MCF 10A (cell line): ENCODE results near the gene S100P. TPM values are rescaled to one million over a fixed set of nuclear protein-coding genes. Genes with fewer than 3 reads are reported as not detected.

ENCODE experiments used
- BruUV-seq: library from RNA; stranded (reverse); fragments of 400-500 nt; replicated peaks from 2 replicates; lab custom pipeline; 2021; lab: Mats Ljungman, UMichigan
- CTCF ChIA-PET: fragments of 300-600 bp; sonication (Branson Sonifier 250); formaldehyde crosslinking; extraction: SDS; loops from one replicate; lab custom pipeline; 2021; ENCODE audit warnings: antibody characterized with exemption, inconsistent platforms; lab: Yijun Ruan, JAX
- POLR2A ChIA-PET: fragments of 300-600, 350-650 bp; sonication (Branson Sonifier 250); formaldehyde crosslinking; extraction: SDS; loops from one replicate; lab custom pipeline; 2020; ENCODE audit warnings: antibody characterized with exemption, inconsistent platforms; lab: Yijun Ruan, JAX
- DNase-seq: peaks from one replicate; pipeline ENCODE4 v3.0.0-alpha.2; 2018; ENCODE audit not compliant: unreplicated experiment
- H3K27ac Mint-ChIP-seq: one replicate; pipeline ENCODE4 v1.8.0; 2022; ENCODE audit warnings: mild to moderate bottlenecking, low read depth, mixed read lengths; ENCODE audit not compliant: unreplicated experiment
- H3K27me3 Mint-ChIP-seq: one replicate; pipeline ENCODE4 v1.8.0; 2022; ENCODE audit warnings: mixed read lengths; ENCODE audit not compliant: insufficient read depth, unreplicated experiment
- H3K36me3 Mint-ChIP-seq: one replicate; pipeline ENCODE4 v1.8.0; 2022; ENCODE audit warnings: mild to moderate bottlenecking, moderate library complexity, mixed read lengths; ENCODE audit not compliant: insufficient read depth, unreplicated experiment
- H3K4me1 Mint-ChIP-seq: one replicate; pipeline ENCODE4 v1.8.0; 2022; ENCODE audit warnings: mixed read lengths; ENCODE audit not compliant: insufficient read depth, unreplicated experiment
- H3K4me3 Mint-ChIP-seq: one replicate; pipeline ENCODE4 v1.8.0; 2022; ENCODE audit warnings: mild to moderate bottlenecking, moderate library complexity, mixed read lengths; ENCODE audit not compliant: unreplicated experiment
- H3K9me3 Mint-ChIP-seq: one replicate; pipeline ENCODE4 v1.8.0; 2022; ENCODE audit warnings: mixed read lengths; ENCODE audit not compliant: unreplicated experiment
- intact Hi-C: fragments of 100-400 bp; cut with micrococcal nuclease; formaldehyde crosslinking; loops from 2 replicates; pipeline ENCODE4 v1.14.1; 2022
- total RNA-seq: library from RNA; stranded (reverse); gene quantifications from 2 replicates; pipeline ENCODE4 v1.2.3, GENCODE V29; 2022
- TF ChIP-seq, protein P1 (sequence below): fragments of 200-600 bp; IDR thresholded peaks from one replicate; pipeline ENCODE4 v1.8.0; 2022; ENCODE audit warnings: antibody characterized with exemption, mild to moderate bottlenecking; ENCODE audit not compliant: unreplicated experiment

Gene S100P
- total RNA-seq, 1 experiment from 2014 or later: 55.6 TPM

DNA sequence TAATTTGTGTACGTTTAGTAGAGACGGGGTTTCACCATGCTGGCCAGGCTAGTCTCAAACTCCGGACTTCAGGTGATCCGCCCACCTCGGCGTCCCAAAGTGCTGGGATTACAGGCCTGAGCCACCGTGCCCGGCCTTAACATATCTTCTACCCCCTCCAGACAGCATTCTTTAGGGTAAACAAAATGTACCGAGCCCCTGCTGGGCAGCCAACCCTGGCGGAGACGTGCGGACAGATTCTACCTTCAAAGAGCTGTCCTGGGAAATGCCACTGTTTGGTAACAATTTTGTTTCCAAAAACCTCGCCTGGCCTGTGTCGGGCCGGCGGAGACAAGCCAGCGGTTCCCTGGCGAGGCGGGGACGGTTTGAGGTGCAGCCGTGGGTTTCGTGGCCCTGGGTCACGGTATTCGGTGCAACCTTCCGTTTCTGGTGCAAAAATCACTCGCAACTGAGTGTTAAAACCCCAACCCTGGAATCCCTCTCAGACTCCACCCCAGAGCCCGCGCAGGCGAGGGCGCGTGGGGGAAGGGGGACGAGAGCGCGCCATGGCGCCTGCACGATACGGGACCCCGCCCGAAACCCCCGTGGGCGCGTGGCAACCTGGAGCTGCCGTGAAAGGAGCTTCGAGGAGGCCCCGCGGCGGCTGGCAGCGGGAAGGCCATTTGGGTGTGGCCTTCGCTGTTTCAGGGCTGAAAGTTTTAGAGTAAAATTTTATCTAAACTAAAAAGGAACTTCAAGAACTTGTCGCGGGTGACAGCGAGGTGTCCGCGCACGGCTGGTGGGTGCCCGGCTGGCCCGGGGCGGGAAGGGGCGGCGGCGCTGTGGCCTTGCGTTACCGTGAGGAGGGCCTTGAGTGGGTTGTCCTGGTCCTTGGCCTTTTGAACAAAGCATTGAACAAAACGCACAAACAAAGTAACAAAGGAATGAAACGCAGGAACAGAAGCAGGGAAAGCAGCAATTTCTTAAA lies 36.2 kb upstream of the S100P start:
- Mint-ChIP-seq H3K4me3 (no peak overlapping the region), H3K27ac (no peak overlapping the region), H3K4me1 (no peaks in the 10 kb centered on the region), H3K27me3 (no peaks in the 10 kb centered on the region), H3K9me3 (no peaks in the 10 kb centered on the region), H3K36me3 (no peaks in the 10 kb centered on the region)
- intact Hi-C loops: no loop called here
- TF ChIP-seq, protein P1, sequence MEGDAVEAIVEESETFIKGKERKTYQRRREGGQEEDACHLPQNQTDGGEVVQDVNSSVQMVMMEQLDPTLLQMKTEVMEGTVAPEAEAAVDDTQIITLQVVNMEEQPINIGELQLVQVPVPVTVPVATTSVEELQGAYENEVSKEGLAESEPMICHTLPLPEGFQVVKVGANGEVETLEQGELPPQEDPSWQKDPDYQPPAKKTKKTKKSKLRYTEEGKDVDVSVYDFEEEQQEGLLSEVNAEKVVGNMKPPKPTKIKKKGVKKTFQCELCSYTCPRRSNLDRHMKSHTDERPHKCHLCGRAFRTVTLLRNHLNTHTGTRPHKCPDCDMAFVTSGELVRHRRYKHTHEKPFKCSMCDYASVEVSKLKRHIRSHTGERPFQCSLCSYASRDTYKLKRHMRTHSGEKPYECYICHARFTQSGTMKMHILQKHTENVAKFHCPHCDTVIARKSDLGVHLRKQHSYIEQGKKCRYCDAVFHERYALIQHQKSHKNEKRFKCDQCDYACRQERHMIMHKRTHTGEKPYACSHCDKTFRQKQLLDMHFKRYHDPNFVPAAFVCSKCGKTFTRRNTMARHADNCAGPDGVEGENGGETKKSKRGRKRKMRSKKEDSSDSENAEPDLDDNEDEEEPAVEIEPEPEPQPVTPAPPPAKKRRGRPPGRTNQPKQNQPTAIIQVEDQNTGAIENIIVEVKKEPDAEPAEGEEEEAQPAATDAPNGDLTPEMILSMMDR: no peak
- POLR2A ChIA-PET: interaction anchor here (0.6 to 4.4 kb wide), 5 partner anchors 11 to 17 kb away, joined by 4 to 27 read pairs (median 7); partner anchors contain the start of gene MRFAP1
- DNase-seq: no peak
- BruUV-seq: no TSS peak
- CTCF ChIA-PET: interaction anchor here (1.0 kb wide), 2 partner anchors 11 to 407 kb away, joined by 4 to 5 read pairs; no protein-coding TSS in a partner anchor

DNA sequence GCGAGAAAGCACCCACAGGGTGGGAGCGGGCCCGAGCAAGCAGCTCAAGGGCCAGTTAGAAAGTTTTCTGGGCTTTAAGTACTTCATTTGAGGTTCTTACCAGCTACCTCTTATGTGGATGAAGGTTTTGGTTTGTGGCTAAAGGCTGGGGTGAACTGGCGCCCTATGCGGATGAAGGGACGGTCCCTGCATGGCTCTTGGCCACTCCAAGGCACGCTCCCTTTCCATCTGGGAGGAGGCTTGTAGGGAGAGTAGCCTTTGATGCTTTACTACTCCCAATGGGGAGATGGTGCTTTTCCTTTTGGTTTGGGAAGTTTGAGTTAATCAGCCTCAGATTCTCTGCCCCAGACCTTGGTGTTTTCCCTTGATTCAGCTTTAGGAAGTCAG lies 35.5 kb upstream of the S100P start:
- H3K27me3 Mint-ChIP-seq: no peaks in the 10 kb centered on the region
- no peaks in the 10 kb centered on the region for H3K4me1 Mint-ChIP-seq
- ChIA-PET CTCF (interaction anchor here (0.6 to 1.0 kb wide), 3 partner anchors 24 to 408 kb away, joined by 3 to 5 read pairs (median 3); no protein-coding TSS in a partner anchor), POLR2A (interaction anchor here (0.6 to 4.4 kb wide), 5 partner anchors 12 to 17 kb away, joined by 4 to 27 read pairs (median 7); partner anchors contain the start of gene MRFAP1)
- no TSS peak for BruUV-seq
- H3K9me3 Mint-ChIP-seq: no peaks in the 10 kb centered on the region
- TF ChIP-seq, protein P1: no peak
- no peaks in the 10 kb centered on the region for H3K36me3 Mint-ChIP-seq
- H3K4me3 Mint-ChIP-seq: no peak overlapping the region
- H3K27ac Mint-ChIP-seq: no peak overlapping the region
- no peak for DNase-seq
- intact Hi-C loops: no loop called here

DNA sequence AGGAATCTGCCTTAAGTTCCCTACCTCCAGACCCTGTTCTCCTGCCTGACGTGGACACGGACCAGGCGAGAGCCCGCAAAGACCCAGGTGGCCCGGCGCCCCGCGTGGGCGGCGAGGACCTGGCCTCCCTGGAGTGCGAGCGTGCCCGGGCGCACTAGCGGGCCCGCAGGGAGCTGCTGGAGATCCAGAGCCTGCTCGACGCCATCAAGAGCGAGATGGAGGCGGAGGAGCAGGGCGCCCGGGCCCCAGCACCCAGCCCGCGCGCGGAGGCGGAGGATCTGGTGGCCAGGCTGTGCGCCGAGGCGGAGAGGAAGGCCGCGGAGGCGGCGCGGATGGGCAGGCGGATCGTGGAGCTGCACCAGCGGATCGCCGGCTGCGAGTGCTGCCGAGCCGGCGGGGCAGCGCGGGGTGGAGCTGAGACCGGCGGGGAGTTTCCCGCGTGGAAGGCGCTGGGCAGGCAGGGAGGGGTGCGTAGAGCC lies 35.0 kb upstream of the S100P start:
- ChIA-PET CTCF (interaction anchor here (0.6 to 0.9 kb wide), 2 partner anchors 25 to 248 kb away, joined by 3 read pairs; no protein-coding TSS in a partner anchor), POLR2A (interaction anchor here (1.0 to 4.4 kb wide), 5 partner anchors 12 to 18 kb away, joined by 3 to 27 read pairs (median 7); partner anchors contain the start of gene MRFAP1)
- no peak overlapping the region for H3K4me3 Mint-ChIP-seq
- intact Hi-C loops: no loop called here
- H3K36me3 Mint-ChIP-seq: no peaks in the 10 kb centered on the region
- DNase-seq: no peak
- H3K4me1 Mint-ChIP-seq: no peaks in the 10 kb centered on the region
- TF ChIP-seq, protein P1: no peak
- no TSS peak for BruUV-seq
- H3K9me3 Mint-ChIP-seq: no peaks in the 10 kb centered on the region
- H3K27me3 Mint-ChIP-seq: no peaks in the 10 kb centered on the region
- no peak overlapping the region for H3K27ac Mint-ChIP-seq

DNA sequence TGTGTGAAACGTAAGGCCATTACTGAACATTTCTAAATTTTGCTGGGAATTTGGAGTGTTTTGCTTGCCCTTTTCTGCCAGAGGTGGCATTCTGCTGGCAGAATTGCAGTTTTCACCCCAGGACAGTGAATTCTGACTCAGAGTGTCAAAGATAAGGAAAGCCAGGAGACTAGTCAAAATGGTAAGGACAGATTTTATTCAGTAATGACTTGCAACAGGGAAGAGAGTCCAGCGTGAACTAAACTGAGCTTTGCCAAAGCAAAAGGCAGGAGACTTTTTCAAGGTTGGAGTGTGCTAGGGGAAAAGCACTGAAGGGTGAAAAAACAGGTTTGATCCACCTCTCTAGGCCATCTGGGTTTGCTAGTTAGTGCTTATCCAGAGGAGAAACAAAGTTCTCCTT lies 33.8 kb upstream of the S100P start:
- Mint-ChIP-seq H3K4me1 (no peaks in the 10 kb centered on the region), H3K4me3 (no peak overlapping the region), H3K9me3 (no peaks in the 10 kb centered on the region), H3K36me3 (no peaks in the 10 kb centered on the region), H3K27ac (no peak overlapping the region), H3K27me3 (no peaks in the 10 kb centered on the region)
- TF ChIP-seq, protein P1: no peak
- POLR2A ChIA-PET: interaction anchor here (2.6 to 4.4 kb wide), 2 partner anchors 13 to 19 kb away, joined by 10 to 27 read pairs; partner anchors contain the start of gene MRFAP1
- CTCF ChIA-PET: interaction anchor here (0.6 to 0.7 kb wide), 2 partner anchors 19 to 100 kb away, joined by 3 to 5 read pairs; no protein-coding TSS in a partner anchor
- BruUV-seq: no TSS peak
- DNase-seq: no peak
- intact Hi-C loops: loop anchor here (10.0 kb wide), 1 partner anchor 115 kb away; no protein-coding TSS in a partner anchor
